H1 (cell line): ENCODE results near the gene SUSD1. TPM values are rescaled to one million over a fixed set of nuclear protein-coding genes. Genes with fewer than 3 reads are reported as not detected.

ENCODE experiments used
- CTCF ChIA-PET: fragments of 300-600 bp; sonication (Branson Sonifier 250); formaldehyde crosslinking; loops from one replicate; lab custom pipeline; 2021; ENCODE audit not compliant: partially characterized antibody; lab: Charles Lee
- POLR2A ChIA-PET: fragments of 300-600 bp; sonication (Branson Sonifier 250); formaldehyde crosslinking; loops from one replicate; lab custom pipeline; 2021; ENCODE audit warnings: inconsistent platforms; ENCODE audit not compliant: partially characterized antibody; lab: Charles Lee
- DNase-seq, 2 experiments: peaks; one replicate each; pipeline versions ENCODE4 v3.0.0 to v3.0.0-alpha.2; 2010 to 2022; ENCODE audit warnings: low spot score in 2 of 2, low read depth in 1 of 2, mixed read lengths in 1 of 2
- FAIRE-seq: peaks from 2 replicates; lab custom pipeline; 2011; peaks lifted over from hg19 to GRCh38; lab: Jason Lieb, UNC
- H2AFZ ChIP-seq: 2 replicates; pipeline ENCODE4 v1.8.1; 2012; ENCODE audit warnings: low read length, inconsistent platforms
- H2AK5ac ChIP-seq: 2 replicates; pipeline ENCODE4 v1.6.1; 2013; ENCODE audit warnings: low read depth, low read length
- H2BK120ac ChIP-seq: replicated peaks from 2 replicates; pipeline ENCODE3; 2013; ENCODE audit warnings: low read depth, low read length, inconsistent platforms
- H2BK12ac ChIP-seq: 2 replicates; pipeline ENCODE4 v1.6.1; 2013; ENCODE audit warnings: low read depth, low read length
- H2BK15ac ChIP-seq: 2 replicates; pipeline ENCODE4 v1.6.1; 2013; ENCODE audit warnings: low read length
- H2BK20ac ChIP-seq: 2 replicates; pipeline ENCODE4 v1.6.1; 2013; ENCODE audit warnings: low read length
- H2BK5ac ChIP-seq: 2 replicates; pipeline ENCODE4 v1.6.1; 2013; ENCODE audit warnings: low read depth, low read length
- H3K14ac ChIP-seq: 2 replicates; pipeline ENCODE4 v1.6.1; 2013; ENCODE audit warnings: inconsistent platforms; ENCODE audit not compliant: insufficient read length
- H3K18ac ChIP-seq: 2 replicates; pipeline ENCODE4 v1.6.1; 2013; ENCODE audit warnings: low read length; ENCODE audit errors: extremely low read depth
- H3K23ac ChIP-seq: 2 replicates; pipeline ENCODE4 v1.6.1; 2013; ENCODE audit warnings: inconsistent platforms; ENCODE audit not compliant: insufficient read length
- H3K23me2 ChIP-seq: 2 replicates; pipeline ENCODE4 v1.6.1; 2013; ENCODE audit warnings: low read depth, low read length
- H3K27ac ChIP-seq: 2 replicates; pipeline ENCODE4 v1.6.1; 2011; ENCODE audit warnings: low read depth, low read length, inconsistent platforms
- H3K27me3 ChIP-seq, 4 experiments: replicated peaks in 1 of 4; 1 replicate in 1 of 4; 2 replicates in 3 of 4; pipeline versions ENCODE4 v1.6.1 to v1.8.1; 2011 to 2013; ENCODE audit warnings: low read length in 3 of 4, mild to moderate bottlenecking in 3 of 4, inconsistent platforms in 2 of 4, mixed read lengths in 2 of 4, moderate library complexity in 1 of 4; ENCODE audit not compliant: control insufficient read depth in 3 of 4, insufficient read depth in 3 of 4; ENCODE audit errors: extremely low read depth in 1 of 4
- H3K36me3 ChIP-seq, 4 experiments: 2 replicates each; pipeline versions ENCODE4 v1.6.1 to v1.8.1; 2011 to 2013; ENCODE audit warnings: mild to moderate bottlenecking in 4 of 4, low read length in 3 of 4, moderate library complexity in 2 of 4, control low read depth in 1 of 4, inconsistent platforms in 1 of 4; ENCODE audit not compliant: insufficient read depth in 4 of 4, control insufficient read depth in 2 of 4
- H3K4ac ChIP-seq: replicated peaks from 2 replicates; pipeline ENCODE3; 2013; ENCODE audit warnings: low read length, low read depth, mixed read lengths, inconsistent platforms; ENCODE audit not compliant: insufficient read length
- H3K4me1 ChIP-seq, 4 experiments: replicated peaks in 1 of 4; 1 replicate in 1 of 4; 2 replicates in 3 of 4; pipeline versions ENCODE4 v1.6.1 to v1.8.1; 2011 to 2013; ENCODE audit warnings: low read length in 3 of 4, inconsistent platforms in 2 of 4, mixed read lengths in 1 of 4; ENCODE audit not compliant: insufficient read depth in 4 of 4, control insufficient read depth in 3 of 4
- H3K4me2 ChIP-seq, 2 experiments: 2 replicates each; pipeline versions ENCODE4 v1.6.1 to v1.8.1; 2011 to 2013; ENCODE audit warnings: low read depth in 2 of 2, low read length in 2 of 2, control low read depth in 1 of 2, inconsistent platforms in 1 of 2, mild to moderate bottlenecking in 1 of 2; ENCODE audit not compliant: insufficient read depth in 1 of 2
- H3K4me3 ChIP-seq, 4 experiments: fragments of 200-600, 300-600 bp in 1 of 4; sonication (generic), shearing (Covaris generic), sonication (Bioruptor Twin) in 1 of 4; 2 replicates each; pipeline versions ENCODE4 v1.5.1 to v1.8.1; 2011 to 2016; ENCODE audit warnings: low read length in 4 of 4, low read depth in 3 of 4, control low read depth in 2 of 4, inconsistent platforms in 2 of 4, mild to moderate bottlenecking in 2 of 4, mixed read lengths in 1 of 4, moderate library complexity in 1 of 4; ENCODE audit not compliant: insufficient read depth in 2 of 4; ENCODE audit errors: extremely low read depth in 1 of 4
- H3K56ac ChIP-seq: replicated peaks from 2 replicates; pipeline ENCODE3; 2013; ENCODE audit warnings: low read depth, mild to moderate bottlenecking, mixed read lengths, low read length, inconsistent platforms; ENCODE audit not compliant: insufficient read length
- H3K79me1 ChIP-seq: 2 replicates; pipeline ENCODE4 v1.6.1; 2013; ENCODE audit warnings: low read depth, low read length, control low read depth
- H3K79me2 ChIP-seq, 2 experiments: 2 replicates each; pipeline versions ENCODE4 v1.6.1 to v1.8.1; 2012 to 2013; ENCODE audit warnings: low read length in 2 of 2, mild to moderate bottlenecking in 2 of 2, inconsistent platforms in 1 of 2; ENCODE audit not compliant: insufficient read depth in 2 of 2, control insufficient read depth in 1 of 2
- H3K9ac ChIP-seq, 4 experiments: replicated peaks in 1 of 4; 1 replicate in 1 of 4; 2 replicates in 3 of 4; pipeline versions ENCODE4 v1.6.1 to v1.8.1; 2011 to 2013; ENCODE audit warnings: low read depth in 3 of 4, low read length in 3 of 4, control low read depth in 2 of 4, mild to moderate bottlenecking in 2 of 4, moderate library complexity in 2 of 4, inconsistent platforms in 1 of 4; ENCODE audit errors: extremely low read depth in 1 of 4
- H3K9me3 ChIP-seq, 2 experiments: 2 replicates each; pipeline versions ENCODE4 v1.6.1 to v1.8.1; 2012 to 2013; ENCODE audit warnings: mild to moderate bottlenecking in 2 of 2, moderate library complexity in 2 of 2, control low read depth in 1 of 2, inconsistent platforms in 1 of 2, low read depth in 1 of 2, low read length in 1 of 2, mixed read lengths in 1 of 2; ENCODE audit not compliant: insufficient read depth in 2 of 2
- H4K20me1 ChIP-seq, 2 experiments: replicated peaks in 1 of 2; 2 replicates each; pipeline versions ENCODE3 to v1.8.1; 2011 to 2013; ENCODE audit warnings: inconsistent platforms in 2 of 2, low read length in 2 of 2, mild to moderate bottlenecking in 1 of 2; ENCODE audit not compliant: insufficient read depth in 2 of 2, control insufficient read depth in 1 of 2
- H4K5ac ChIP-seq: 2 replicates; pipeline ENCODE4 v1.6.1; 2013; ENCODE audit warnings: low read length, low read depth, mixed read lengths, inconsistent platforms; ENCODE audit not compliant: insufficient read length
- H4K8ac ChIP-seq: 2 replicates; pipeline ENCODE4 v1.8.0; 2013; ENCODE audit warnings: mild to moderate bottlenecking, moderate library complexity, low read length, inconsistent platforms; ENCODE audit not compliant: insufficient read depth; ENCODE audit errors: extremely low read depth
- H4K91ac ChIP-seq: replicated peaks from 2 replicates; pipeline ENCODE3; 2013; ENCODE audit warnings: low read length, mixed read lengths, inconsistent platforms; ENCODE audit not compliant: insufficient read length
- ASH2L ChIP-seq: fragments of 200-600, 300-600 bp; sonication (generic); IDR thresholded peaks from one replicate; pipeline ENCODE4 v1.7.1; 2017; ENCODE audit warnings: low read length
- CHD1 ChIP-seq: IDR thresholded peaks from 2 replicates; pipeline ENCODE4 v1.6.1; 2012; ENCODE audit warnings: low read depth, low read length, improper control_type of control experiment
- E2F6 ChIP-seq: IDR thresholded peaks from 2 replicates; pipeline ENCODE4 v1.6.1; 2012; ENCODE audit warnings: inconsistent platforms
- GTF2F1 ChIP-seq: IDR thresholded peaks from 2 replicates; pipeline ENCODE4 v1.6.1; 2012; ENCODE audit warnings: low read depth, low read length, improper control_type of control experiment, borderline replicate concordance
- POLR2A ChIP-seq, 2 experiments: IDR thresholded peaks; 1 replicate in 1 of 2; 2 replicates in 1 of 2; pipeline ENCODE4 v1.6.1; 2011; ENCODE audit warnings: low read depth in 2 of 2, low read length in 2 of 2, mild to moderate bottlenecking in 2 of 2; ENCODE audit errors: control extremely low read depth in 1 of 2
- SIN3A ChIP-seq, 2 experiments: IDR thresholded peaks in 1 of 2; conservative IDR thresholded peaks in 1 of 2; 2 replicates each; pipeline ENCODE4 v1.6.1; 2011 to 2012; ENCODE audit warnings: low read length in 2 of 2, improper control_type of control experiment in 1 of 2, low read depth in 1 of 2, mild to moderate bottlenecking in 1 of 2
- SP2 ChIP-seq: IDR thresholded peaks from 2 replicates; pipeline ENCODE4 v1.6.1; 2012; ENCODE audit warnings: mild to moderate bottlenecking, low read length, inconsistent platforms
- WGBS, 2 experiments: shearing (Covaris generic) in 1 of 2; methylation state at CpG; one replicate each; pipeline versions ENCODE4 v1.1.6 to v1.1.7; 2013 to 2015; ENCODE audit warnings: low lambda C conversion rate in 2 of 2, mixed read lengths in 2 of 2, inconsistent platforms in 1 of 2, low coverage in 1 of 2, missing lambda C conversion rate in 1 of 2; ENCODE audit not compliant: insufficient replicate concordance in 2 of 2, insufficient coverage in 1 of 2, insufficient read length in 1 of 2; ENCODE audit errors: extremely low coverage in 1 of 2, missing lambda C conversion rate in 1 of 2; 5-methylcytosine and 5-hydroxymethylcytosine counted together
- polyA plus RNA-seq, 7 experiments: library from polyadenylated mRNA; depleted of rRNA in 3 of 7; stranded (reverse) in 5 of 7; unstranded in 2 of 7; fragments of >200 nt in 5 of 7; fragments of 200-250 nt in 2 of 7; gene quantifications; 1 replicate in 5 of 7; 2 replicates in 1 of 7; 4 replicates in 1 of 7; pipeline versions ENCODE4 v1.2.1 to v1.2.3, GENCODE V29; 2011 to 2013; ENCODE audit warnings: missing spikeins in 2 of 7, mixed read lengths in 2 of 7
- total RNA-seq: library from RNA; stranded (reverse); fragmentation: NEBNext Ultra II Directional; extraction: Animal tissue kit (Norgen Biotek cat#: 25700); gene quantifications from 2 replicates; pipeline ENCODE4 v1.2.1, GENCODE V29; 2021

SUSD1 gene
- total and polyA plus RNA-seq, 2 of the 8 experiments (the other 6 are each of a cell fraction or from before 2014, with no cell fraction given): 2.8 to 7.2 TPM

DNA sequence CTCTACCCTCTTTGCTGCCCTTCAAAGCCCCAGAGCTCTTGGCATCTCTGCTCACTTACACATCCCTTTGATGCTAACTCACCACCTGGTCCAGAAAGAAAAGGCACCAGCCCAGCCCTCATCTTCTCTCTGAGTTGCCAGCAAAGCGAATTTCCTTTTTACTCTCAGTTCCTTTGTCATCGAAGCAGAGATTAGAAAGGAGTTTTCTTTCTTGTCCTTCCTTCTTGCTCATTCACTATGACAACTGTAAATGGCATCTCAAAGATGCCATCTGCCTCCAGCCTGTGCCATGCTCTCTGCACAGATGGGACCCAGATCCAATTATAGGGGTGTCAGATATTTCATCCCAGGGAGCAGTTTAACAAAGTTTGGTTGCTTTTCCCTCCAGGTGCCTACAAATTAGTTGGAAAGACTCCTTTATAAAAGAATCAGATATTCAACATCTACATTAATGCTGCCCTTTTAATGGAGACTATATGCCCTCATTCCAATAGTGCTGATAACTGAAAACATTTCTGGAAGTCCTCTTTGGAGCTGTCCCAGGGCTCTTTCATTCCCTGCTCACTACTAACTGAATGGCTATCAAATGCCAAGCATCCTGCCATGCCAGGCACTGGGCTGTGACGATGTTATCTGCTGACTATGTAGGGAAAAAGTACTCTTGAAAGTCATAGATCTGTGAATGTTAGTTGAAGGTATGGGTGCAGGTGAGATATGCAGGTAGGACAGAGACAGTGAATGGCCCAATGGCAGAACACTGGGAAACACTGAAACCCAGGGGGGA, 58.9 kb downstream of the SUSD1 start:
- no peak overlapping the region for H3K23ac ChIP-seq
- H2AFZ ChIP-seq: no peak overlapping the region
- H2BK20ac ChIP-seq: no peak overlapping the region
- FAIRE-seq (no peak), DNase-seq (peak in 1 of 2 experiments; percentile 33)
- H3K36me3 ChIP-seq: no peaks in the 10 kb centered on the region
- no peak overlapping the region for H3K18ac ChIP-seq
- H3K4me1 ChIP-seq: peaks cover 0 to 10% (median 2%) of the 10 kb centered on the region in 4 experiments; a peak in 2 of 7 replicates
- H3K4me3 ChIP-seq: no peak overlapping the region
- H4K5ac ChIP-seq: no peak overlapping the region
- H3K9me3 ChIP-seq: no peaks in the 10 kb centered on the region
- H2AK5ac ChIP-seq: no peak overlapping the region
- H3K23me2 ChIP-seq: no peaks in the 10 kb centered on the region
- no peak overlapping the region for H2BK5ac ChIP-seq
- H3K4me2 ChIP-seq: no peak overlapping the region
- no peaks in the 10 kb centered on the region for H3K79me1 ChIP-seq
- H3K14ac ChIP-seq: no peak overlapping the region
- no peak overlapping the region for H4K8ac ChIP-seq
- TF ChIP-seq ASH2L: no peak
- no peak for TF ChIP-seq SIN3A (conservative IDR thresholded peaks at IDR 0.05 in 1 of 2, IDR thresholded peaks at IDR 0.05 in 1 of 2; ENCODE audit: low read depth in 1 of 2, low read length in 2 of 2)
- no peak for TF ChIP-seq CHD1
- TF ChIP-seq E2F6: no peak
- no peak for TF ChIP-seq GTF2F1
- TF ChIP-seq POLR2A (IDR thresholded peaks at IDR 0.05; ENCODE audit: control extremely low read depth in 1 of 2, low read depth in 2 of 2, low read length in 2 of 2): no peak
- TF ChIP-seq SP2: no peak
- CTCF ChIA-PET: interaction anchor here (0.8 to 1.6 kb wide), 4 partner anchors 14 to 245 kb away, joined by 3 to 11 read pairs (median 4); no protein-coding TSS in a partner anchor
- no peak overlapping the region for H3K9ac ChIP-seq
- no peak overlapping the region for H2BK12ac ChIP-seq
- no peaks in the 10 kb centered on the region for H3K79me2 ChIP-seq
- no peaks in the 10 kb centered on the region for H4K20me1 ChIP-seq
- no peaks in the 10 kb centered on the region for H3K27me3 ChIP-seq
- 91% methylated on average over 3 of the region's 3 CpGs; no CpG with 5 or more reads in 1 of the 2 experiments for WGBS, 2 experiments
- no peak overlapping the region for H3K4ac ChIP-seq
- H2BK15ac ChIP-seq: no peak overlapping the region
- no peak overlapping the region for H3K27ac ChIP-seq
- POLR2A ChIA-PET: no interaction called here
- no peak overlapping the region for H3K56ac ChIP-seq
- H4K91ac ChIP-seq: no peak overlapping the region
- no peak overlapping the region for H2BK120ac ChIP-seq
